HG03432 (cell line): ENCODE data around the gene PRICKLE2.
A peak's percentile ranks its signal among the peaks of the same experiment; 100 is the strongest.

ENCODE experiments used
- ATAC-seq: cut with Tn5 transposase; IDR thresholded peaks from one replicate; pipeline ENCODE4 v1.9.1; 2021; ENCODE audit warnings: mild to moderate bottlenecking, moderate library complexity; ENCODE audit not compliant: unreplicated experiment

The PRICKLE2 gene

DNA sequence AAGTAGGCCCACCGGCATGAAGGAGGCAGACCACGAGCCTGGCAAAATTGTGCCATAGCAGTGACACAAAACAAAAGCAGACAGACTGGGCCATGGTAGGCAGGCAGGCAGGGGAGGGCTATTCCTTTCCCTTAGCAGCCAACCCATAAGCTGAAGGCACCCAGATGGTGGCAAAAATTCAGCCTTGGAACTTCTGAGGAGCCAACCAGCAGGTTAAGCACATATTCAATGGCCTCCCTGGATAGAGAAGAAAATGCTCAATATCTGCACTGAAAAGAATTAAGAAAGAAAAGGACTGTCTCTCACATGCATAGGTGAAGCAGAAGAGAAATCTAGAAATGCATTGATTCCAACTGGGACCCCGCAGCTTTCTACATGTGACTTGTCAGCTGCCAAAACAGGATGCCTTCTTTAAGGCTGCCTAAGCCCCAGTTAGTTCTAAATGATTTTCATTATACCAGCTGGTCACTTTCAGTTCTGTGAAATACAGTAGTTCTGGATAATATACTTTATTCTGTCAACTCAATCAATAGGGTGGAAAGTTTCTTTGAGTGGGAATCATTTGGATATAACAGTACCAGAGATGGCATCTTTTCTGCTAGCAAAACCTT, 2.7 kb downstream of the PRICKLE2 start:
- ATAC-seq: no peak

DNA sequence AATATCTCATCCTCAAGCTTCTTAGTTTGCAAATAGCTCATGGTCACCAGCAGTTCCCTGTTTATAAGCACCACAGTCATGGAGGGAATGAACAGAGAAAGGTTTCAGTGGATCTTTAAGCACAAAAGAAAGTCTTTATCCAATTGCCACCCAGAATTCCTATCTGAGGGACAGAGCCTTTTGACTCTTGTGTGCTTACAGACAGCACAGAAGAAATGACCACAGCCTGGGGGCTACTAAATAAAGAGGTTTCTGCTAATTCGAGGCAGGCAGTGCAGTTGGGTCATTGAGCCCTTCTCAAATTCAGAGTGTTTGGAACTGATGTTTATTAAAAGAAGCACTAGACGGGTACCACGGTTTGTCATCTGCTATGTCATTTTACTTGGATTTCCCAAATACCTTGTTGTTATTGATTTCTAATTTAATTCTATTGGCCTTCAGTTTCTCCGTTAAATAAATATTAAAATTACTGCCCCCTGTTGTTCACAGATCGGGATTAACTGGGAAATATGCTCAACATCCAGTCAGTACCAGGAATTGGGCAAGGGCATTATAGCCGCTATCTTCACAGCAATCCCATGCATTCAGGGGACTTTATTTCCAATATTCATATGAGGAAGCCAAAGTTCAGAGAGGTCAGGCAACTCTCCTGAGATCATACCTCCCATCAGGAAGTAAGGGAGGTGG, 3.6 kb downstream of the PRICKLE2 start:
- ATAC-seq: no peak

DNA sequence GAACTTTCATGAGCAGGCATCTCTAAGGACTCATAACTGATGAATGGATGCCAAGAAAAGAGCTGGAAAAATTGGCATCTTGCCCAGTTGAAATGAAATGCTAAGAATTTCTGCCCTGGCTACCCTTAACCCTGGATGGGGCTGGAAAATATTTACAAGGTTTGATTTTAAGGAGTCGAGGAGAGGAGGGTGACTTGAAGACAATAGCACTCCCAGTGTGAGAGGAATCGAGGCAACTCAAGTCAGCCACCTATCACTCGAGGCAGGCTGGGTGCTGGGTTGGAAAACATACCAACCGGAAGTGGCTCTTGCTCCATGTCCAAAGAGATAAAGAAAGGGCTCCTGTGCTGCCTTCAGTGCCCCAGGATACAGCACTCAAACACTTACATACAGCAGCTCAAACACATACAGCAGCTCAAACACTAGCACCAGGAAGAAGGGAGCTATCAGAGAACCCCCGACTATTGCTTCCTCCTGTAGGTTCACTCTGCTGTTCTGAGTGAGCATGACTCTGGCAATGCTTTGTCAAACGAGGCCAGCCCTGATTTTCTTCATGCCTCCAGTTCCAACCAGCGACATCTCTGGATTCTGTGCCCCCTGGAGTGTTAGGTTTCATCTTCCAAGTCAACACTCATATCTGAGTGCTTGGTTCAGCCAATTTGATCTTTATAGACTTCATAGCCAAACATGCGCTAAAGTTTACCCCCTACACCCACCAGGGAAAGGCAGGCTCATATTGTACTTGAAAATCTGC, 4.9 kb downstream of the PRICKLE2 start:
- no peak for ATAC-seq

DNA sequence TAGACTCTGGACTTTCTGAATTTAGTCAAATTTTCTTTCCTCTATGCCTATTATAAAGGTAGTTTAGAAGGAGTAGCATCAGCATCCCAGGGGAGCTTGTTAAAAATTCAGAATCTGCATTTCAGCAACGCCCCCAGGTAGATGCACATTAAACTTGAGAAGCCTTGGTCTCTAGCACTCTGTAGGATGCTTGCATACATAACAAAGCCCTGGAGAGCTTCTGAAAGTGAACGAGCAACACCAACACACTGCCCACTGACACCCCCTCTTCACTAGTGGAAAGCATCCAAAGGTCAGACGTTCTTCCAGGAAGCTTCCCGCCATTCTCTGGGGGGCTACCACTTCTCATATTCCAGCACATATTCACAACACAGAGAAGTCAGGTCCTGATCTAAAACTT, 6.5 kb downstream of the PRICKLE2 start:
- no peak for ATAC-seq

DNA sequence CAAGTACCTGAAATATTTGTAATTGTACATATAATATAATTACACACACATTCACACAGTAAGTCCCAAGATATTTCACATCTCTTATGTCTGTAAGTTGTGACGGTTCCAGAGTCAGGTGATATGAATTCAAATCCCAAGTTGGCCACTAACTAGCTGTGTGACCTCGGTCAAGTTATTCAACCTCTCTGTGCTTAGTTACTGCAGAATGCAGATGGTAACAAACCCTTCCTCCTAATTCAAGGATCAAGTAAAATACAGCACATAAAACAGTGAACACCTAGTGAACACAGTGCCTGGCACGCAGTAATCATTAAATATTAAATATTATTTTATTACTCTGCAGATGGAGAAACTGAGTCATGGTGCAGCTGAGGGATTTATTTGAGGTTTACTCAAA, 6.9 kb downstream of the PRICKLE2 start:
- no peak for ATAC-seq

DNA sequence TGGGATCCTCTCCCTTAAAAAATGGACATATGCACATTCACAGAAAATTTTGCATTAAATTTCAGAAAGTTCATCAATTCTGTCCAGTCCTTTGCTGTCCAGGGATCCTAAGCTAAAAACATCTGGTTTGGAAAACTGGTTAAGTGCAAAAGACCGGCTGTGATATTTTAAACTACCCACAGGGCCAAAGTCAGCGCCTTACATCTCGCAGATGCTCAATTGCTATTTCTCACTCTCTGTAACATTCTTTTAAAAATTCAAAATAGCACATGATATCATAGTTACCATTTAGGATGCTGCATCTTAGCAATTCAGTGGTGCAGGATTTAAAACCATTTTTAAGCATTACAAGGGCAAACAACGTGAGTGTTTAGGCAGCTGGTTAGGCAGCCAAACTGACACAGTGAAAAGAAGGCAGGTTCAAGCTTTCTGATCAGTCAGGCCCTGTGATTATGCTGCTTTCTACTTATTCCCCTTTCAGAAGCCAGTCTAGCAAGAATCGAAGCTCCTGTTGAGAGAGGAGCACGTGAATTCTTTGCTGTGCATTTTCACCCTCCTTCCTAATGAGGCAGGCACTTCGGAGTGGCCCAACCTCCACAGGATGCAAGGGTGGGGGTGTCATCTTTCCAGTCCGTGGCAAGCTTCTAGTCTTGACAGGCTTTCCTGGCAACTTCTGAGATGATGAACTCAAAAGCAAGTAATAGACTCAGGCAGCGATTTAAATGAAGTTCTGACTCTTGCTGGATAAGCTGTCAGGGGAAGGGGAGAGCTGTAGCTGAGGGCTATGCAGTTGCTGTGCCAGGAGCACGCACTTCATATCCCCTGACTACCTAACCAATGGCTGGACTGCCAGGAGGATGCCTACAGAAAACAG, 8.8 kb downstream of the PRICKLE2 start:
- no peak for ATAC-seq

DNA sequence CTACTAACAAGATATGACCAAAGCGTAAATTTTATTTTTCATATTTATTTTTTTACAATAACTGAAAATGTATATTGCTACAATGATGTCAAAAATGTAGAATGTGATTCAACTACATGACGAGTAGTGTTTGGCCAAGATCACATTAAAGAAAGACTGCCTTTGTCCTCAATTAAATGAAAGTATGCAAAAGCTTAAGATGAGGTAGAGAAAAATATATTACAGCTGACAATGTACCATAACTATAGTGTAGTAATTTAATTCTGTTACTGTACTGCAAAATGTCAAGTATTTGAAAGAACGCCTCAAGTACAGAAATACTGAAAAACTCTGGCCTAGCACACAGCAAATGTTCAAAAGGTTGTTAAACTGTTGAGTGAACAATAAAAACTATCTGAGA, 9.7 kb downstream of the PRICKLE2 start:
- ATAC-seq: no peak

DNA sequence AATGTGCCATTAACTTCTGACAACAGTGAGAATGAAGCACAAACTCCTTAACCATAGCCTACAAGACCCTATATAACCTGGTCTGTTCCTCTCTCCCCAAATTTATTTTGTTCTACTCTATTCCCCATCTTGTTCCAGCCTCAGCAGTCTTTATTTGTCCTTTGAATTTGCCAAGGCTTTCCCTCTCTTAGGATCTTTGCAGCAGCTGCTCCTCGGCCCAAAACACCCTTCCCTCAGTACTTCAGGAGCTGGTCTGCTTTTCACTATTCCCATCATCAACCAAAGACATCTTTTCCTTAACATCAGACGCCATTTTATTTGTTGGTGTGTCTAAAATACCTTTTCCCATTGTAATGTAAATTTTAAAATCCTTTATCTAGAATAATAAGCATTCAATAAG, 10.2 kb downstream of the PRICKLE2 start:
- ATAC-seq: no peak

DNA sequence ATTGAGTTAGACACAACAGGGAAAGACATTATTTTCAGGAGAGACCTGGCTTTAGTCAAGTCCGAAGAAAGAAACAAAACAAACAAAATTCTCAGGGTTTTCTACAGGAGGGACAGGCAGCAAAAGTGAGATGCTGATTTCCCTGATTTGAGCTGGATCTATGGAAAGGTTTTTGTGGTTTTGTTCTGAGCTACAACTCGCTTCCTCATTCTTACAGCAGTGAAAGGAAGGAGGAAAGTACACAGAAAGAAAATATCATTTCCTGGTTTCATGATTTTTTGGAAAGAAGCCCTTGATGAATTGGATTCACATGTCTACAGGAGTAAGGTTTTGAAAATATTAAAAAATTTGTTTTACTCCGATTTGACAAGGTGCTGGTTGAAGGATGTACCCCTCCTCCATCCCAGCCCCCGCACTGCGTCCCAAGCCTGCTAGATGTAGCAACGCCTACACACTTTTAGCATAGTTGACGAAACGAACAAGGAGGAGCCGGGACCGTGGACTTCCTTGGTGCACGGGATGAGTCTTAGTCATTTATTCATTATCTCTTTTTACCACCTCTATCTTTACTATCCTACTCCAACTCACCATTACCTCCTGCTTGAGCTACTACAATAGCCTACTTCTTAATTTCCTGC, 10.8 kb downstream of the PRICKLE2 start:
- ATAC-seq: no peak

DNA sequence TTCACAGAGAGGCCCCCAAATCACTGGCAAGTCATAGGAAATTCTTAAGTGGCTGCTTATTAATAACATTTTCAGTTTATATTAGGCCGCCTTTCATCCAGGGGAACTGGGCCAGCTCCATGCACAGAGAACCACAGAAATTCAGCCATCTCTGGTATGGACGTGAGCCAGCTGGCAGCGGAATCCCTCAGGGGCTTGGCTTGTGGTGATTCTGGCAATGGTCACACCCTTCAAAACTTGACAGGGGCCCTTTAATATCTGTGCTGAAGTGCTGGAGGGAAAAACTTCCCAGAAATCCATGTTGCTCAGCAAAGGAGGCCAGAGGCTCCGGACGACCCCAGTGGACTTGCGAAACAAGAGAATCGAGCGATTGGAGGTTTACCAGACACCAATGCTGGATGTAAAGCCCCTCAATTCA, 11.3 kb downstream of the PRICKLE2 start:
- no peak for ATAC-seq

DNA sequence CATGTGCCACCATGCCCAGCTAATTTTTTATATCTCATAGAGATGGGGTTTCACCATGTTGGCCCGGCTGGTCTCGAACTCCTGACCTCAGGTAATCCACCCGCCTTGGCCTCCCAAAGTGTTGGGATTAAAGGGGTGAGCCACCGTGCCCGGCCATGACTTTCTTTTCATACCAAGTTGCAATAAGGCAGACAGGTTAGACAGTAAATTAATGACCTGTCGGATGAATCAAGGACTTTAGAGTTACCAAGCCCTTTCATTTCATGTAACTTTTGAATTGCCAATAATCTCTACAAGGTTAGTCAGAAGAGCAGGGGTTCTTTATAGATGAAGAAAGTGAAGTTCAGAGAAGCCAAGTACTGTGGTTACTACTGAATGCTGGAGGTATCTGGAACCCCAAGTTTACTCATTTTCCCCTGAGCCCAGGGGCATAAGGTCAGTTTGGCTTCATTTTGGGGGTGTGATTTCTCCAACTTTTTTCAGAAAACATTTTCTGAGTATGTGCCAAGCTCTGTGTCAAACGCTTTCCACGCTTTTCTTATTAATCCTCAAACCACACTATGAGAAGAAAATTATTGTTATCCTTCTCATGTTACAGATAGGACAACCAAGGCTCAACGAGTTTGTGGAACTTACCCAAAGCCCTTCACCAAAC, 11.9 kb downstream of the PRICKLE2 start:
- ATAC-seq: no peak

DNA sequence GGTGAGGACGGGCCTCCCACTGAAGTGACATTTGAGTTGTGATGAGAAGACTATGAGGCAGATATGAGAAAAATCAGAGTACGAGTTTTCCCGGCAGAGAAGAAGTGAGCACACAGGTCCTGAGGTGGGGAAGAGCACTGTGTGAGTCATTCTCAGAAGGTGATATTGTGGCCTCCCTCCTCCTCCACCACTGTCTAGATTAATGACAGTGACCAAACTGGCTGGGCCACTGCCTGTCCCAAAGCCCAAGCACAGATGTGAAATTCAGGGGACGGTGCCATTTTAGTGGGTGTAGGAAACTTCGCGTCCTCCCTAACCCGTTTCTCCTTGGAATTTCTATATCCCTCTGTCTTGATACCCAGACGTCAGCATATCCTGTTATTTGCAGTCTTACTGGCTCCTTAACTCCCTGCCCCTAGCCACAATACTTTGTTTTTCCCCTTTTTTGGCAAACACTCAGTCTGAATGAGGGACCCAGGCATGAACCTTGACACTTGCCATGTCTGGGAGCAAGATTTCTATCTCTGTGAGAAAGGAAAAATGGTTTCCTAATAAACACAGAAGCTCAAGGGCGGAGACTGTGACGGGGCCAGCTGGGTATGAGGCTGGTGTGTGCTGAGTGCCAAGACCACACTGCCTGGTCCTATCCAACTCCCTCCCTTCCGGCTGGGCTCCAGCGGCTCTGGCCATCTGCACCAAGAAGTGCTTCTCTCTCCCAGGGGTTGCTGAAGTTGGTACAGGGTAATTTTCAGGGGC, 15.2 kb downstream of the PRICKLE2 start:
- ATAC-seq: peak; percentile 51

DNA sequence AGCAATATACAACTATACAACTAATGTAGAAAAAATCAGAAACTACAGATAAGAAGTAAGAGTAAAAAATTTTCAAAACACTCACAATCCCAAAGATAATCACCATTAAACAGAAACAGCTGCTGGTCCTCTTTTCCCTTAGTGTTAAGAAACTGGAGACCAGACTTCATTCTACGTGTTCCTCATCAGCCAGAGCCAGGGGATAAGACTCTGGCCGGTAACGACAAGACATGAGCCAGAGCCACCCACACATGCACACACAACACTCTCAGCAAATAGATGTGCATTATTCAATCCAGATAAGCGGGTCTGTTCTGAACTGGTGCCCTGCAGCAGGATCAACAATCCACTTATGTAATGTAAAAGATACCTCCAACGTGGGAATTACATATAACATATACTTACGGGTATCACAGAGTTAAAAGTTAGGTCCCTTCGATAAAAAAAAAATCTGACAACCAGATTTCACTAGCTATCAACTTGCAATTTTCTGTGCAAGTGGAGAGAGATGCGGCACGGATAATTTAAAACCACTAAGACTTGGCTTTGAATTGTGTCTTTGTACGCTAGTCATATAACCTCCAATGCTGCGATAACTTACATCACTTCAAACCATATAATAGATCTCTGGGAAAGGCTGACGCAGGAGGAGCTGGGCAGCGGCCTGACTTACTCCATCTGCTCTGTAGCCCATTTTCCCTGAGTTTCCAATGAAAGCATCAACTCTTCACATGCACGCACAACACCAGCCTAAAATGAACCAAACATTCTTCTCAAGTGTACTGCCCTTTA, 17.8 kb downstream of the PRICKLE2 start:
- no peak for ATAC-seq

DNA sequence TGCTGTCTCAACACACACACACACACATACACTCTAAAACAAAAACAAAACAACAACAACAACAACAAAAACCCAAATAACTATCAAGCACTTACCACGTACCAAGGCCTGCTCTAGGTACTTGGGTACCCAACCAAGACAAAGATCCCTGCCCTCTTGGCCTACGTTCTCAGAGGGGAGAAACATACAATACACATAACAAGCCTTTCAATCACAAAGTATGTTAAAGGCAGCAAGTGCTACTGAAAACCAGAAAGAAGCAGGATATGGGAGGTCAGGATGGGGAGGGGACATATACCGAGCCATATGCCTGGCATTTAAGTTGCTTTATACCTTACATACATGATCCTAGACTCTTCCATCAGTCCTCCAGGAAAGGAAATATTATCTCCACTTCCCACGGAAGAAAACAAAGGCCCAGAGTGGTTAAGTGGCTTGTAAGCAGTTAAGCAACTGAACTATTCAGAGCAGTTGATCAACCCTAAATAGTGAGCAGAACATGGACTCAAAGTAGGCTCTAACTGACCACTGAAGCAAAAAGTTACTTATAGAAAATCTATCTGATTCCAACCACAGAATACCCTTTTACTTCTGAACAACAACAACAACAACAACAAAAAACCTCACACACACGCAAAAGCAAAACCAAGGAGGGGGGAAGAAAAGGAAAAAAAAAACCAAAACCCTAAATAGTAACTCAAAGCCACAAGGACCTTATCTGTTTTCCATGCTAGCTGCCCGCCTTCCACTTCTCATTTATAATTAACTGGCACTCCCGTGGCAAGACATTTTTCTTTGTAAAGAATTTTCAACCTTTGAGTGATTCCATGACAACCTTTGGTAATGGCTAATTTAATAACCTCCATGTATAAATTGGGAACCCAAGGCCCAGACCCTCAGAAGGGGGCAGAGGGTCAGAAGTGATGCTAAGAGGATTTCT, 21.0 kb downstream of the PRICKLE2 start:
- no peak for ATAC-seq

DNA sequence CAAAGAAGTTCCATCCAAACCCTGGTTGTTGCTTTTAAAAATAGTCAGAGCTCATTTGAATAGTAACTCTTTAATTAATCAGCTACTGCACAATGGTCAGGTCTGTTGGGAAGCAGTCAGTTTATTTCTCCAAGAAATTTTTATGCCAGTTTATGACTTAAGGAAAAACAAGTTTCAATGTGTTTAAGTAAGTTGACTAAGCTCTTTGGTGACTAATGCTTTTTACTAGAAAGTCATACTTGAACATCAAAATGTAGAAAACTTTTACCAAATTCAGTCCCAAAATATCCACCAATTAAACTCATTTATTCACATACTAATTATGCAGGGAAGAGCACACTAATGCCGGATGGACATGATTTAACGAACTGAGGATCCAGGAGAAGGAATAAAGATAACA, 22.1 kb downstream of the PRICKLE2 start:
- no peak for ATAC-seq

DNA sequence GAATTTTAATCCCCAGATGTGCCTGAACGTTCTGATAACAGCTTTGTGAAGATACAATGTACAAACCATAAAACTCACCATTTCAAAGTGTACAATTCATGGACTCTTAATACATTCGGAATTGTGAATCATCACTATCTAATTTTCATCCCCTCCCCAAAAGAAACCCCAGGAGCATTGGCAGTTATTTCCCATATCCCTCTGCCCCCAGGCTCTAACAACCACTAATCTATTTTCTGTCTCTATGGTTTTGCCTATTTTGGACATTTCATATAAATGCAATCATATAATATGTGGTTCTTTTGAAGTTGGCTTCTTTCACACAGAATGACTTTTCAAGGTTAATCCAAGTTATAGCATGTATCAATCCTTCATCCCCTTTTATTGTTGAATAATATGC, 25.3 kb downstream of the PRICKLE2 start:
- ATAC-seq: no peak

DNA sequence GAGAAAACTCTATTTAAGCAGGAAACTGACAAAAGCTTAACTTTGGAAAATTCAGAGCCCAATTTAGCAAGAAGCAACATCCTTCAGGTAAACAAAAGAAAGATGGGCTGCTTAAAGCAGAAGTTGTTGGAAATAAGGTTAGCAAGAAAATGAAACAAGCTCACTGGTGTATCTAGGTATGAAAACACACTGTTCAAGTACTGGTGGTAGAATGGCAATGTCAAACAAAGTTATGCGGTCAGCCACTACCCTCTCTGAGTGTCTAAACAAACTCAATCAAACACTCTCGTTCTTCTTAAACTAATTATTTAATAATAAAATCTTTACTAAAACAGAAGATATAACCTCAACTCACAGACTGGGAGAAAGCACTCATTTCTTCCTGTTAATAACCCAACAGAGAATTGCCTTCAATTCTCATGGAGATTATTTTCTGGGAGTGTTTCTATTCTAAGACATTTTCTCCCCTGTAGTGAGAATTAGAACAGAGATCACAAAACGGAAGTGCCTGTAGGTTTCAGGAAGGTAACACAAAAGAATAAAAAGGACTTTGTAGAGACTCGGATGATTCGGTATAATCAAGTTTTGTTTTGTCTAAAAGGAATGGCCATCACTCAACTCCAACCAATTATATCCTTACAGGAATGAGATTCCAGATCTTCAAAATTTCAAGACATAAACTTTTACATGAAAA, 28.9 kb downstream of the PRICKLE2 start:
- no peak for ATAC-seq
